Measurements from ENCODE around the gene FBXO34. TPM values are rescaled to one million over a fixed set of nuclear protein-coding genes. Genes with fewer than 3 reads are reported as not detected.

The FBXO34 gene
- total and polyA plus RNA-seq, 2 of the 13 experiments (the other 11 are each of a cell fraction or from before 2014, with no cell fraction given), result 8.8 to 13.5 TPM

- in situ Hi-C loops (cut with HindIII; ENCODE audit: extremely low pct_ligation_motif_present, low pct_unique_long_range_greater_than_20kb) (no loop called here), intact Hi-C loops (cut with micrococcal nuclease; ENCODE audit: unreplicated experiment) (loop anchor here (1.0 kb wide), 2 partner anchors 109 to 186 kb away; no protein-coding TSS in a partner anchor)
- H3K9me3 ChIP-seq (ENCODE audit: low read length), result no peaks in the 10 kb centered on the region
- H3K79me2 ChIP-seq (ENCODE audit: insufficient read depth, low read length), result no peaks in the 10 kb centered on the region
- BruUV-seq (replicated peaks), result no TSS peak
- ChIA-PET POLR2A (no interaction called here), CTCF (ENCODE audit: low intra/inter-chr PET ratio, low total read pairs) (interaction anchor here (1.5 to 2.3 kb wide), 3 partner anchors 25 to 184 kb away, joined by 5 to 8 read pairs (median 7); partner anchors contain the start of gene FBXO34)
- no peak overlapping the region for H3K27ac ChIP-seq (ENCODE audit: extremely low read length, insufficient read depth, low read length)
- no peaks in the 10 kb centered on the region for H3K36me3 ChIP-seq (replicated peaks in 1 of 2; ENCODE audit: control insufficient read depth in 1 of 2, insufficient read depth in 2 of 2, low read length in 2 of 2)
- no peak overlapping the region for H3K4me3 ChIP-seq (replicated peaks in 1 of 3; ENCODE audit: insufficient read depth in 1 of 3, low read depth in 2 of 3, low read length in 3 of 3)
- TF ChIP-seq STAG1 (CRISPR knock-in tag; IDR thresholded peaks at IDR 0.05) (peak; percentile 46), ZNF44 (CRISPR knock-in tag; IDR thresholded peaks at IDR 0.05) (no peak), SMARCE1 (IDR thresholded peaks at IDR 0.05; ENCODE audit: borderline replicate concordance) (no peak), CTCF (CRISPR knock-in tag; IDR thresholded peaks at IDR 0.05) (peak; percentile 58), SMC3 (IDR thresholded peaks at IDR 0.05; ENCODE audit: low read length) (peak; percentile 49; the same call in 1 of the 2 replicates)
- peaks cover 2 to 43% of the 10 kb centered on the region in 2 experiments; a peak in 3 of 5 replicates for H3K27me3 ChIP-seq (ENCODE audit: control insufficient read depth in 1 of 2, insufficient read depth in 2 of 2, low read length in 2 of 2)
- no peak overlapping the region for H2AFZ ChIP-seq (ENCODE audit: low read length)
- ATAC-seq (peak; percentile 62), FAIRE-seq (peak; percentile 75), DNase-seq (ENCODE audit: low spot score) (peak; percentile 25)
- H3K4me2 ChIP-seq (ENCODE audit: low read depth, low read length), result no peak overlapping the region
- no peaks in the 10 kb centered on the region for H3K4me1 ChIP-seq (ENCODE audit: insufficient read depth, low read length)
- H3K9ac ChIP-seq (ENCODE audit: insufficient read depth, low read depth, low read length), result no peak overlapping the region
- no peaks in the 10 kb centered on the region for H4K20me1 ChIP-seq (ENCODE audit: insufficient read depth, low read length)
- 0% methylated on average over 4 of the region's 4 CpGs for WGBS (ENCODE audit: low lambda C conversion rate)
Observed at GRCh38 chr14:55245657-55246268, 25.5 kb upstream of the FBXO34 start.

GRCh38 chr14:55248411-55248810 is 22.8 kb upstream of the FBXO34 start:
- H3K4me1 ChIP-seq (ENCODE audit: insufficient read depth, low read length), result no peaks in the 10 kb centered on the region
- no peaks in the 10 kb centered on the region for H3K79me2 ChIP-seq (ENCODE audit: insufficient read depth, low read length)
- no peak for ATAC-seq
- no peak overlapping the region for H3K4me2 ChIP-seq (ENCODE audit: low read depth, low read length)
- H3K9ac ChIP-seq (ENCODE audit: insufficient read depth, low read depth, low read length), result no peak overlapping the region
- H3K9me3 ChIP-seq (ENCODE audit: low read length), result no peaks in the 10 kb centered on the region
- H4K20me1 ChIP-seq (ENCODE audit: insufficient read depth, low read length), result no peaks in the 10 kb centered on the region
- FAIRE-seq, result no peak
- H3K27me3 ChIP-seq (ENCODE audit: control insufficient read depth in 1 of 2, insufficient read depth in 2 of 2, low read length in 2 of 2), result peaks cover 2 to 28% of the 10 kb centered on the region in 2 experiments; a peak in 2 of 5 replicates
- intact Hi-C loops (cut with micrococcal nuclease; ENCODE audit: unreplicated experiment) (no loop called here), in situ Hi-C loops (cut with HindIII; ENCODE audit: extremely low pct_ligation_motif_present, low pct_unique_long_range_greater_than_20kb) (no loop called here)
- BruUV-seq (replicated peaks), result no TSS peak
- CTCF ChIA-PET (ENCODE audit: low intra/inter-chr PET ratio, low total read pairs), result no interaction called here
- no peak overlapping the region for H3K27ac ChIP-seq (ENCODE audit: extremely low read length, insufficient read depth, low read length)
- H3K36me3 ChIP-seq (replicated peaks in 1 of 2; ENCODE audit: control insufficient read depth in 1 of 2, insufficient read depth in 2 of 2, low read length in 2 of 2), result no peaks in the 10 kb centered on the region
- 71% methylated on average over 4 of the region's 4 CpGs for WGBS (ENCODE audit: low lambda C conversion rate)
- POLR2A ChIA-PET, result no interaction called here
- no peak overlapping the region for H2AFZ ChIP-seq (ENCODE audit: low read length)
- no peak for DNase-seq (ENCODE audit: low spot score)
- no peak overlapping the region for H3K4me3 ChIP-seq (replicated peaks in 1 of 3; ENCODE audit: insufficient read depth in 1 of 3, low read depth in 2 of 3, low read length in 3 of 3)
- TF ChIP-seq ZNF546 (CRISPR knock-in tag; conservative IDR thresholded peaks at IDR 0.05) (no peak), EEA1 (CRISPR knock-in tag; IDR thresholded peaks at IDR 0.05; ENCODE audit: borderline replicate concordance) (no peak), TBX2 (CRISPR knock-in tag; IDR thresholded peaks at IDR 0.05; ENCODE audit: borderline replicate concordance) (no peak), CENPX (CRISPR knock-in tag; IDR thresholded peaks at IDR 0.05) (no peak), MAX (IDR thresholded peaks at IDR 0.05) (no peak), HMG20B (CRISPR knock-in tag; conservative IDR thresholded peaks at IDR 0.05) (no peak)

All from HepG2 (cell line).